ENCODE results near the gene IQGAP2.

DNA sequence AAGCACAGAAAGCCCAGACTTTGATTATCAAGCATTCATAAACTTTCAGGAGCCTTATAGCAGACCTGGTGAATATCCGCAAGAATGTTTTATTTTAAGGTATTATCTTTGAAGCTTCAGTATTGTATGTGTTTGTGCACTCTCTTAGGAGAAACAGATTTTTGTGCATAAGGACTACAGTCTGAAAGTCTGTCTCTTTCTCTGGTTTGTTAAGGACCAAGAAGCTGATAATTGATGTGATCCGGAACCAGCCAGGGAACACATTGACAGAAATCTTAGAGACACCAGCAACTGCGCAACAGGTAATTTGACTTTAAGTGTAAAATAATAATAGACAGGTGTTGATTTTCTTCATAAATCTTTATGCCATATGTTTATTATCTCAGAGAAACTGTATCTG, 290.1 kb downstream of the IQGAP2 start:
- TF ChIP-seq, protein P1, sequence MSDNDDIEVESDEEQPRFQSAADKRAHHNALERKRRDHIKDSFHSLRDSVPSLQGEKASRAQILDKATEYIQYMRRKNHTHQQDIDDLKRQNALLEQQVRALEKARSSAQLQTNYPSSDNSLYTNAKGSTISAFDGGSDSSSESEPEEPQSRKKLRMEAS (IDR thresholded peaks at IDR 0.05) = no peak
- no peak for TF ChIP-seq CEBPB (IDR thresholded peaks at IDR 0.05)
- no peak for TF ChIP-seq TAF1 (IDR thresholded peaks at IDR 0.05; ENCODE audit: low read depth)
- TF ChIP-seq, protein P2, sequence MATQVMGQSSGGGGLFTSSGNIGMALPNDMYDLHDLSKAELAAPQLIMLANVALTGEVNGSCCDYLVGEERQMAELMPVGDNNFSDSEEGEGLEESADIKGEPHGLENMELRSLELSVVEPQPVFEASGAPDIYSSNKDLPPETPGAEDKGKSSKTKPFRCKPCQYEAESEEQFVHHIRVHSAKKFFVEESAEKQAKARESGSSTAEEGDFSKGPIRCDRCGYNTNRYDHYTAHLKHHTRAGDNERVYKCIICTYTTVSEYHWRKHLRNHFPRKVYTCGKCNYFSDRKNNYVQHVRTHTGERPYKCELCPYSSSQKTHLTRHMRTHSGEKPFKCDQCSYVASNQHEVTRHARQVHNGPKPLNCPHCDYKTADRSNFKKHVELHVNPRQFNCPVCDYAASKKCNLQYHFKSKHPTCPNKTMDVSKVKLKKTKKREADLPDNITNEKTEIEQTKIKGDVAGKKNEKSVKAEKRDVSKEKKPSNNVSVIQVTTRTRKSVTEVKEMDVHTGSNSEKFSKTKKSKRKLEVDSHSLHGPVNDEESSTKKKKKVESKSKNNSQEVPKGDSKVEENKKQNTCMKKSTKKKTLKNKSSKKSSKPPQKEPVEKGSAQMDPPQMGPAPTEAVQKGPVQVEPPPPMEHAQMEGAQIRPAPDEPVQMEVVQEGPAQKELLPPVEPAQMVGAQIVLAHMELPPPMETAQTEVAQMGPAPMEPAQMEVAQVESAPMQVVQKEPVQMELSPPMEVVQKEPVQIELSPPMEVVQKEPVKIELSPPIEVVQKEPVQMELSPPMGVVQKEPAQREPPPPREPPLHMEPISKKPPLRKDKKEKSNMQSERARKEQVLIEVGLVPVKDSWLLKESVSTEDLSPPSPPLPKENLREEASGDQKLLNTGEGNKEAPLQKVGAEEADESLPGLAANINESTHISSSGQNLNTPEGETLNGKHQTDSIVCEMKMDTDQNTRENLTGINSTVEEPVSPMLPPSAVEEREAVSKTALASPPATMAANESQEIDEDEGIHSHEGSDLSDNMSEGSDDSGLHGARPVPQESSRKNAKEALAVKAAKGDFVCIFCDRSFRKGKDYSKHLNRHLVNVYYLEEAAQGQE (IDR thresholded peaks at IDR 0.05; ENCODE audit: low read depth) = no peak
- TF ChIP-seq NFIC (IDR thresholded peaks at IDR 0.05) = no peak
- TF ChIP-seq ZBTB7A (IDR thresholded peaks at IDR 0.05; ENCODE audit: low read depth) = no peak
- no peak for TF ChIP-seq EP300 (IDR thresholded peaks at IDR 0.05; ENCODE audit: borderline replicate concordance)
- TF ChIP-seq RAD21 (IDR thresholded peaks at IDR 0.05; ENCODE audit: low read depth) = no peak
- TF ChIP-seq USF1 (IDR thresholded peaks at IDR 0.05) = no peak
- TF ChIP-seq TEAD4 (IDR thresholded peaks at IDR 0.05) = no peak
- no peak for TF ChIP-seq YY1 (IDR thresholded peaks at IDR 0.05; ENCODE audit: low read depth)
- TF ChIP-seq TCF12 (IDR thresholded peaks at IDR 0.05; ENCODE audit: low read depth) = no peak
